Testis (tissue), 2 donors: Measurements from ENCODE around the gene SEMA4D.

Source experiments
- CTCF ChIP-seq, 3 experiments: fragments of 450-650 bp in 2 of 3; fragments of 200-600 bp in 1 of 3; sonication (generic) in 1 of 3; IDR thresholded peaks; one replicate each; pipeline ENCODE4 v1.5.1; 2016 to 2019; ENCODE audit warnings: antibody characterized with exemption in 3 of 3, mild to moderate bottlenecking in 2 of 3, moderate library complexity in 1 of 3
- POLR2A ChIP-seq: fragments of 450-650 bp; IDR thresholded peaks from one replicate; pipeline ENCODE4 v1.6.1; 2017; ENCODE audit warnings: antibody characterized with exemption, mild to moderate bottlenecking, moderate library complexity

- TF ChIP-seq CTCF (IDR thresholded peaks at IDR 0.05) (no peak), POLR2A (no peak)
These were observed 132.4 kb downstream of the SEMA4D start for GRCh38 chr9:89365532-89365912.
